H9 (cell line): ENCODE results near the gene ZFP92. TPM values are rescaled to one million over a fixed set of nuclear protein-coding genes. Genes with fewer than 3 reads are reported as not detected.
A peak's percentile ranks its signal among the peaks of the same experiment; 100 is the strongest.
"Not testable (repeated sequence)": the region's sequence is repeated elsewhere in the genome, so short reads cannot be mapped to it uniquely, and the experiment has no call there.

Experiments used
- DNase-seq: peaks from one replicate; pipeline ENCODE4 v3.0.0-alpha.2; 2017
- H2AFZ ChIP-seq: one replicate; pipeline ENCODE4 v1.6.1; 2013; ENCODE audit warnings: mild to moderate bottlenecking, low read length, control low read depth, moderate library complexity
- H2AK5ac ChIP-seq: 2 replicates; pipeline ENCODE4 v1.6.1; 2013; ENCODE audit warnings: low read length, control low read depth, mixed read lengths; ENCODE audit not compliant: insufficient read length
- H2BK120ac ChIP-seq: one replicate; pipeline ENCODE4 v1.6.1; 2013; ENCODE audit warnings: low read depth, mild to moderate bottlenecking, low read length, control low read depth, inconsistent platforms; ENCODE audit not compliant: poor library complexity, severe bottlenecking
- H2BK12ac ChIP-seq: 2 replicates; pipeline ENCODE4 v1.6.1; 2013; ENCODE audit warnings: low read length, control low read depth, mixed read lengths, low read depth; ENCODE audit not compliant: insufficient read length
- H2BK15ac ChIP-seq: 2 replicates; pipeline ENCODE4 v1.6.1; 2013; ENCODE audit warnings: low read depth, low read length, control low read depth
- H2BK20ac ChIP-seq: one replicate; pipeline ENCODE4 v1.6.1; 2013; ENCODE audit warnings: low read depth, mild to moderate bottlenecking, low read length, control low read depth, inconsistent platforms; ENCODE audit not compliant: poor library complexity, severe bottlenecking
- H2BK5ac ChIP-seq: 2 replicates; pipeline ENCODE4 v1.6.1; 2013; ENCODE audit warnings: low read length, control low read depth, mixed read lengths; ENCODE audit not compliant: insufficient read length
- H3K14ac ChIP-seq: 2 replicates; pipeline ENCODE4 v1.6.1; 2013; ENCODE audit warnings: low read length, control low read depth; ENCODE audit not compliant: insufficient read depth
- H3K18ac ChIP-seq: 2 replicates; pipeline ENCODE4 v1.6.1; 2013; ENCODE audit warnings: low read depth, mild to moderate bottlenecking, mixed read lengths, low read length, control low read depth; ENCODE audit not compliant: insufficient read length
- H3K23ac ChIP-seq: 2 replicates; pipeline ENCODE4 v1.6.1; 2013; ENCODE audit warnings: low read length, control low read depth, mixed read lengths, low read depth; ENCODE audit not compliant: insufficient read length
- H3K23me2 ChIP-seq: 2 replicates; pipeline ENCODE4 v1.6.1; 2013; ENCODE audit warnings: low read depth, mild to moderate bottlenecking, mixed read lengths, low read length, control low read depth; ENCODE audit not compliant: insufficient read length, poor library complexity, severe bottlenecking
- H3K27ac ChIP-seq: 2 replicates; pipeline ENCODE4 v1.5.1; 2013; ENCODE audit warnings: low read length, control low read depth, mixed read lengths, low read depth; ENCODE audit not compliant: insufficient read length
- H3K27me3 ChIP-seq: 2 replicates; pipeline ENCODE4 v1.6.1; 2013; ENCODE audit warnings: low read length, control low read depth, inconsistent platforms; ENCODE audit not compliant: insufficient read depth
- H3K4ac ChIP-seq: 2 replicates; pipeline ENCODE4 v1.6.1; 2013; ENCODE audit warnings: low read depth, mild to moderate bottlenecking, control low read depth, inconsistent platforms, low read length, moderate library complexity
- H3K4me1 ChIP-seq: 2 replicates; pipeline ENCODE4 v1.6.1; 2013; ENCODE audit warnings: low read length, control low read depth, inconsistent platforms; ENCODE audit not compliant: insufficient read depth
- H3K4me2 ChIP-seq: 2 replicates; pipeline ENCODE4 v1.6.1; 2013; ENCODE audit warnings: low read length, control low read depth, mixed read lengths; ENCODE audit not compliant: insufficient read length, insufficient read depth
- H3K56ac ChIP-seq: 2 replicates; pipeline ENCODE4 v1.6.1; 2013; ENCODE audit warnings: low read depth, mild to moderate bottlenecking, mixed read lengths, low read length, control low read depth; ENCODE audit not compliant: insufficient read length
- H3K79me1 ChIP-seq: 2 replicates; pipeline ENCODE4 v1.6.1; 2013; ENCODE audit warnings: low read depth, mild to moderate bottlenecking, moderate library complexity, low read length, control low read depth, inconsistent platforms; ENCODE audit not compliant: insufficient read depth, poor library complexity, severe bottlenecking
- H3K79me2 ChIP-seq: 2 replicates; pipeline ENCODE4 v1.6.1; 2013; ENCODE audit warnings: low read length, control low read depth, inconsistent platforms; ENCODE audit not compliant: insufficient read depth
- H3K9ac ChIP-seq: 2 replicates; pipeline ENCODE4 v1.6.1; 2013; ENCODE audit warnings: low read length, control low read depth, mixed read lengths; ENCODE audit not compliant: insufficient read length; ENCODE audit errors: extremely low read depth
- H3K9me3 ChIP-seq: one replicate; pipeline ENCODE4 v1.6.1; 2013; ENCODE audit warnings: low read depth, low read length, inconsistent platforms; ENCODE audit not compliant: control insufficient read depth
- H3T11ph ChIP-seq: one replicate; pipeline ENCODE4 v1.6.1; 2013; ENCODE audit warnings: mild to moderate bottlenecking, low read length, control low read depth, inconsistent platforms
- H4K20me1 ChIP-seq: one replicate; pipeline ENCODE4 v1.6.1; 2013; ENCODE audit not compliant: control insufficient read depth, insufficient read length, insufficient read depth
- H4K5ac ChIP-seq: 2 replicates; pipeline ENCODE4 v1.6.1; 2013; ENCODE audit warnings: low read depth, mild to moderate bottlenecking, mixed read lengths, low read length, control low read depth; ENCODE audit not compliant: insufficient read length
- H4K8ac ChIP-seq: replicated peaks from 2 replicates; pipeline ENCODE4 v1.6.1; 2013; ENCODE audit warnings: low read length, control low read depth, mixed read lengths, low read depth; ENCODE audit not compliant: insufficient read length
- H4K91ac ChIP-seq: 2 replicates; pipeline ENCODE4 v1.6.1; 2013; ENCODE audit warnings: low read depth, mild to moderate bottlenecking, moderate library complexity, mixed read lengths, low read length, control low read depth; ENCODE audit not compliant: insufficient read length
- H3K27ac Mint-ChIP-seq, 3 experiments: 2 replicates in 2 of 3; 3 replicates in 1 of 3; pipeline ENCODE4 v1.8.0; 2020 to 2021; ENCODE audit warnings: mixed read lengths in 3 of 3, mild to moderate bottlenecking in 1 of 3, moderate library complexity in 1 of 3
- H3K27me3 Mint-ChIP-seq: 2 replicates; pipeline ENCODE4 v1.8.0; 2021; ENCODE audit warnings: low read depth, mild to moderate bottlenecking, moderate library complexity, mixed read lengths
- H3K36me3 Mint-ChIP-seq, 3 experiments: 2 replicates in 2 of 3; 3 replicates in 1 of 3; pipeline ENCODE4 v1.8.0; 2020 to 2021; ENCODE audit warnings: low read depth in 3 of 3, mixed read lengths in 3 of 3; ENCODE audit not compliant: insufficient read depth in 1 of 3
- H3K4me1 Mint-ChIP-seq, 2 experiments: 2 replicates each; pipeline ENCODE4 v1.8.0; 2020; ENCODE audit warnings: mixed read lengths in 2 of 2
- H3K4me3 Mint-ChIP-seq, 2 experiments: 2 replicates in 1 of 2; 3 replicates in 1 of 2; pipeline ENCODE4 v1.8.0; 2020 to 2021; ENCODE audit warnings: mild to moderate bottlenecking in 2 of 2, mixed read lengths in 2 of 2, moderate library complexity in 1 of 2
- H3K9me3 Mint-ChIP-seq, 2 experiments: 2 replicates in 1 of 2; 3 replicates in 1 of 2; pipeline ENCODE4 v1.8.0; 2020; ENCODE audit warnings: mild to moderate bottlenecking in 2 of 2, mixed read lengths in 2 of 2, moderate library complexity in 1 of 2
- WGBS: extraction: QIAGEN DNeasy Blood & Tissue Kit; methylation state at CpG from one replicate; pipeline ENCODE4 v1.1.7; 2013; ENCODE audit warnings: missing lambda C conversion rate, low lambda C conversion rate, mixed read lengths; ENCODE audit not compliant: insufficient read length; ENCODE audit errors: extremely low coverage; 5-methylcytosine and 5-hydroxymethylcytosine counted together
- total RNA-seq: library from RNA; stranded (reverse); gene quantifications from 2 replicates; pipeline ENCODE4 v1.2.1, GENCODE V29; 2021
- TF ChIP-seq, protein P1 (sequence below): fragments of 200-600 bp; sonication (generic); conservative IDR thresholded peaks from 3 replicates; pipeline ENCODE4 v1.8.0; 2021; ENCODE audit warnings: antibody characterized with exemption, mild to moderate bottlenecking

Gene ZFP92
- total RNA-seq, 1 experiment from 2014 or later: 0.68 TPM

DNA sequence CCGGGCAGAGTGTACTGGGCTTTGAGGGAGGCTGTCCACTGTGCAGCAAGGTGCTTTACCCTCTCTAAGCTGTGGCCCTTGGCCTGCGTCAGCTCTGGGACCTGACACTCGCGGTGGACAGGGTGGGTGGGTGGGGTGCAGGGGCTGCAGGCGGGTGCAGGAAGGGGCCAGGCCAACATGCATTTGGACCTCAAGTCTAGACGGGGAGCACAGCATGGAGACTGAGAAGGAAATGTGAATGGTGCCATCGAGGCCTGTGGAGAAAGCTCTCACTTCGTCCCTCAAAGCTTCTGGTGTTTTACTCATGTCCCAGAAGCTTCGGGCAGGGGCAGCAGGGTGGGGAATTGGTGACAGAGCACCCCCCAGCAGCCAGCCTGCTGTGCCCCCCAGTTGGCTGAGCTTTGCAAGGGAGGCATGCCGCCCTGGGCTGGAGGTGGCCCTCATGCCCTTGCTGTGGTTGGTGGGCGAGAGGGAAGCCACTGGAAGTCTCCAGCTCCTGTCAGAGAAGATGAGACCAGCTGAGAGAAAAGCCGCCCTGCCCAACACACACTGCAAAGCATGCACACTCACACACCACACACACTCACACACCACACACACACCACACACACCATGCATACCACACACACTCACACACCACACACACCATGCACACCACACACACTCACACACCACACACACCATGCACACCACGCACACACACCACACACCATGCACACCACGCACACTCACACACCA is 22.4 kb upstream of the ZFP92 start:
- no peaks in the 10 kb centered on the region for H3K4me1 ChIP-seq
- peaks cover 54% of the 10 kb centered on the region for H3K9me3 ChIP-seq
- H3K56ac ChIP-seq: no peak overlapping the region
- no peak overlapping the region for H3T11ph ChIP-seq
- no peak overlapping the region for H2AK5ac ChIP-seq
- no peak overlapping the region for H2BK15ac ChIP-seq
- no peaks in the 10 kb centered on the region for H3K4me1 Mint-ChIP-seq
- H2BK12ac ChIP-seq: no peak overlapping the region
- no peak overlapping the region for H2BK20ac ChIP-seq
- H3K36me3 Mint-ChIP-seq: peaks cover 0 to 2% (median 0%) of the 10 kb centered on the region in 3 experiments; a peak in 1 of 7 replicates
- no peak overlapping the region for H4K8ac ChIP-seq
- no CpG with 5 or more reads among the region's 14 CpGs for WGBS
- no peaks in the 10 kb centered on the region for H3K27me3 ChIP-seq
- no peak overlapping the region for H3K23ac ChIP-seq
- TF ChIP-seq, protein P1, sequence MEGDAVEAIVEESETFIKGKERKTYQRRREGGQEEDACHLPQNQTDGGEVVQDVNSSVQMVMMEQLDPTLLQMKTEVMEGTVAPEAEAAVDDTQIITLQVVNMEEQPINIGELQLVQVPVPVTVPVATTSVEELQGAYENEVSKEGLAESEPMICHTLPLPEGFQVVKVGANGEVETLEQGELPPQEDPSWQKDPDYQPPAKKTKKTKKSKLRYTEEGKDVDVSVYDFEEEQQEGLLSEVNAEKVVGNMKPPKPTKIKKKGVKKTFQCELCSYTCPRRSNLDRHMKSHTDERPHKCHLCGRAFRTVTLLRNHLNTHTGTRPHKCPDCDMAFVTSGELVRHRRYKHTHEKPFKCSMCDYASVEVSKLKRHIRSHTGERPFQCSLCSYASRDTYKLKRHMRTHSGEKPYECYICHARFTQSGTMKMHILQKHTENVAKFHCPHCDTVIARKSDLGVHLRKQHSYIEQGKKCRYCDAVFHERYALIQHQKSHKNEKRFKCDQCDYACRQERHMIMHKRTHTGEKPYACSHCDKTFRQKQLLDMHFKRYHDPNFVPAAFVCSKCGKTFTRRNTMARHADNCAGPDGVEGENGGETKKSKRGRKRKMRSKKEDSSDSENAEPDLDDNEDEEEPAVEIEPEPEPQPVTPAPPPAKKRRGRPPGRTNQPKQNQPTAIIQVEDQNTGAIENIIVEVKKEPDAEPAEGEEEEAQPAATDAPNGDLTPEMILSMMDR: no peak
- no peak overlapping the region for H3K9ac ChIP-seq
- no peaks in the 10 kb centered on the region for H3K79me2 ChIP-seq
- H3K14ac ChIP-seq: no peak overlapping the region
- no peak overlapping the region for H2BK5ac ChIP-seq
- peaks cover 5% of the 10 kb centered on the region for H3K23me2 ChIP-seq
- H3K4ac ChIP-seq: no peak overlapping the region
- H3K9me3 Mint-ChIP-seq: peaks cover 25 to 36% of the 10 kb centered on the region in 2 experiments
- no peak overlapping the region for H2AFZ ChIP-seq
- H3K4me2 ChIP-seq: no peak overlapping the region
- H4K20me1 ChIP-seq: no peaks in the 10 kb centered on the region
- peak; percentile 12 for DNase-seq
- no peak overlapping the region for H2BK120ac ChIP-seq
- no peak overlapping the region for H3K27ac Mint-ChIP-seq
- H3K27me3 Mint-ChIP-seq: peaks cover 3% of the 10 kb centered on the region
- no peak overlapping the region for H4K91ac ChIP-seq
- no peak overlapping the region for H4K5ac ChIP-seq
- no peak overlapping the region for H3K27ac ChIP-seq
- no peaks in the 10 kb centered on the region for H3K79me1 ChIP-seq
- no peak overlapping the region for H3K4me3 Mint-ChIP-seq
- no peak overlapping the region for H3K18ac ChIP-seq

DNA sequence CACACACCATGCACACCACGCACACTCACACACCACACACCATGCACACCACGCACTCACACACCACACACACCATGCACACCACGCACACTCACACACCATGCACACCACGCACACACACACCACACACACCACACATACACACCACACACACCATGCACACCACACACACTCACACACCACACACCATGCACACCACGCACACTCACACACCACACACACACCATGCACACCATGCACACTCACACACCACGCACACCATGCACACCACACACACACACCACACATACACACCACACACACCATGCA is 21.9 kb upstream of the ZFP92 start:
- not testable (repeated sequence) for H3K4ac ChIP-seq, H3K14ac ChIP-seq, H3K27ac ChIP-seq

More for the DNA sequence above, 21.9 kb upstream of the ZFP92 start:
- not testable (repeated sequence) for DNase-seq, H3K79me1 ChIP-seq, H4K8ac ChIP-seq, H3K9ac ChIP-seq, H2AK5ac ChIP-seq, H2BK5ac ChIP-seq, H3K4me1 Mint-ChIP-seq, H2AFZ ChIP-seq, H3K4me3 Mint-ChIP-seq, H3T11ph ChIP-seq, H3K56ac ChIP-seq, H4K20me1 ChIP-seq, H3K27me3 Mint-ChIP-seq, H2BK120ac ChIP-seq, H3K4me1 ChIP-seq, H2BK12ac ChIP-seq, H3K23me2 ChIP-seq, H3K27ac Mint-ChIP-seq, H3K4me2 ChIP-seq, H2BK15ac ChIP-seq, H4K91ac ChIP-seq, H3K18ac ChIP-seq, H3K79me2 ChIP-seq, H2BK20ac ChIP-seq, H4K5ac ChIP-seq, H3K27me3 ChIP-seq, H3K36me3 Mint-ChIP-seq, H3K23ac ChIP-seq
- peaks cover 49% of the 10 kb centered on the region for H3K9me3 ChIP-seq
- H3K9me3 Mint-ChIP-seq: peaks cover 30 to 41% of the 10 kb centered on the region in 2 experiments
- WGBS: no CpG with 5 or more reads among the region's 6 CpGs
